ENCODE measurements around the gene SYNE1. TPM values are rescaled to one million over a fixed set of nuclear protein-coding genes. Genes with fewer than 3 reads are reported as not detected.
"Not testable (repeated sequence)": the region's sequence is repeated elsewhere in the genome, so short reads cannot be mapped to it uniquely, and the experiment has no call there.

The SYNE1 gene
- 1.4 and 2.5 TPM in 2 replicates for total RNA-seq (2014; rRNA removed; shearing (Covaris generic))

DNA sequence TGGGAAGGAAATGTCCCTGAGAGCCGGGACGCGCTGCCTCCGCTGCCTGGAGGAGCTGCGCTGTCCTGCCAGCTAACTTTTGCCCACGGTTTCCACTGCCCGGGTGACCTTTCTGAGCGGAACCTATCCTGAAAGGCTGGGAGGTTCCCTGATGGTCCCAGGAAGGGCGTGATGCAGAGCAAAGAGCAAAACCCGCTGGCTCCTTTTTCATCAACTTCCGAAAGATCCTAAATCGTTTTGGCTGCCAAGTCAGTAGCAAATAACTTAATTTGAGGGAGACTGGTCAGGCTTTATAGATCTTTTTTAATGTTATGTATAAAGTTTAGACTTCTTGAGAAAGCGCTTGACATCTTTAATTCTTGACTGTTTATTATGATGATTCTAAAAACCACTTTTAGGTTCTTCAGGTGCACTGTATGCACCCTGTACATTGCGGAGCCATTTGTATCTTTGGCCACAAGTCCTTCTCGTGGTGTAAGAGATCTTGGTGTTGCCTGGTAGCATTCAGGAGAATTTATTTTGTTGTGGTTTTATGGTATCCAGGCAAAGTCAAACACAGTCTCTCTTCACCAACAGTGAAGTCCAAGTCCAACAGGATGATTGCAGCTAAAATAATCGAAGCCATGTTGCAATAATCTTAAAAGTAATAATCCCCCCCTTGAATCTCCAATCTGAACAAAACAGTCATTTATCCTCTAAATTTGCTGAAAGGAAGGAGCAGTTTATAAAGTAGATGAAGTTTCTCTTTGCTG, at the start of gene SYNE1:
SYNE1 (minus strand) TSS at position 67 of the 752 bp plus-strand sequence. CDS start 9,031 bp downstream, outside the sequence.
- Histone ChIP-seq H3K4me3 (ENCODE audit: insufficient read depth, low read depth, low read length) (peak within 1 kb of the TSS; percentile 43), H3K36me3 (replicated peaks; ENCODE audit: control insufficient read depth, insufficient read depth, low read length) (no peaks in the 10 kb centered on the region), H3K27me3 (ENCODE audit: control insufficient read depth, insufficient read depth, low read length) (peaks cover 39% of the 10 kb centered on the region)
- DNase-seq, result no peak

- Histone ChIP-seq H3K4me3 (ENCODE audit: insufficient read depth, low read depth, low read length) (no peak overlapping the region), H3K27me3 (ENCODE audit: control insufficient read depth, insufficient read depth, low read length) (no peaks in the 10 kb centered on the region), H3K36me3 (replicated peaks; ENCODE audit: control insufficient read depth, insufficient read depth, low read length) (no peaks in the 10 kb centered on the region)
- no peak for DNase-seq
Observed at GRCh38 chr6:152685819-152686218, 48.7 kb upstream of the SYNE1 start.

- H3K4me3 ChIP-seq (ENCODE audit: insufficient read depth, low read depth, low read length); H3K36me3 ChIP-seq (replicated peaks; ENCODE audit: control insufficient read depth, insufficient read depth, low read length); H3K27me3 ChIP-seq (ENCODE audit: control insufficient read depth, insufficient read depth, low read length); DNase-seq: not testable (repeated sequence)
Observed at GRCh38 chr6:152682935-152683334, 45.8 kb upstream of the SYNE1 start.

DNA sequence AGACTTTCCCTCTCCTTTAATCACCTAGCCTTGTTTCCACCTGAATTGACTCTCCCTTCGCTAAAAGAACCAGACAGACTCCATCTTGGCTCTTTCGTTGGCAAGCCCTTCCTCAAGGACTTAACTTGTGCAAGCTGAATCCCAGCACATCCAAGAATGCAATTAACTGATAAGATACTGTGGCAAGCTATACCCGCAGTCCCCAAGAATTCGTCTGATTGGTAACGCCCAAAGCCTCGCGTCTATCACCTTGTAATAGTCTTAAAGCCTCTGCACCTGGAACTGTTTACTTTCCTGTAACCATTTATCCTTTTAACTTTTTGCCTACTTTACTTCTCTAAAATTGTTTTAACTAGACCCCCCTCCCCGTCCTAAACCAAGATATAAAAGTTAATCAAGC, 45.0 kb upstream of the SYNE1 start:
- Histone ChIP-seq H3K36me3 (replicated peaks; ENCODE audit: control insufficient read depth, insufficient read depth, low read length) (no peaks in the 10 kb centered on the region), H3K27me3 (ENCODE audit: control insufficient read depth, insufficient read depth, low read length) (no peaks in the 10 kb centered on the region), H3K4me3 (ENCODE audit: insufficient read depth, low read depth, low read length) (no peak overlapping the region)
- no peak for DNase-seq

DNA sequence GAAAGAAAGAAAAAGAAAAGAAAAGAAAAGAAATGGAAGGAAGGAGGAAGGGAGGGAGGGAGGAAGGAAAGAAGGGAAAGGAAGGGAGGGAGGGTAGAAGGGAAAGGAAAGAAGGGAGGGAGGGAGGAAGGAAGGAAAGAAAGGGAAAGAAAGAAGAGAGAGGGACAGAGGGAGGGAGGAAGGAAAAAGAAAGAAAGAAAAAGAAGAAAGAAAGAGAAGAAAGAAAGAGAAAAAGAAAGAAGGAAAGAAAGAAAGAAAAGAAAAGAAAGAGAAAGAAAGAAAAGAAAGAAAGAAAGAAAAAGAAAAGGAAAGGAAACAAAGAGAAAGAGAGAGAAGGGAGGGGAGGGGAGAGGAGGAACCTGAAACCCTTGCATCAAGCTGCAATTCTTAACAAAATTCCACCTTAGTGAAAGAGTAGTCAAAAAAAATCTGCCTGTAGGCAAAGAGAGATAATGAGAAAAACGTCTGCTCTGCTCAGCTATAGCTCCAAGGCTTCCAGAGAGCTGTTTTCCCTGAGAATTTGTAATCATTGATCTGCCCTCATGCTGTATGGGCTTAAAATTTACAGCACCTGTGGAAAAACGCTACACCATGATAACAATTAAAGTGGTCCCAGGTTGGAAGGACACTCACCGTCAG, 43.8 kb upstream of the SYNE1 start:
- DNase-seq, result no peak
- Histone ChIP-seq H3K36me3 (replicated peaks; ENCODE audit: control insufficient read depth, insufficient read depth, low read length) (no peaks in the 10 kb centered on the region), H3K4me3 (ENCODE audit: insufficient read depth, low read depth, low read length) (no peak overlapping the region)

GRCh38 chr6:152680151-152680550, 43.0 kb upstream of the SYNE1 start:
- no peaks in the 10 kb centered on the region for H3K27me3 ChIP-seq (ENCODE audit: control insufficient read depth, insufficient read depth, low read length)
- no peak for DNase-seq
- H3K4me3 ChIP-seq (ENCODE audit: insufficient read depth, low read depth, low read length), result no peak overlapping the region
- H3K36me3 ChIP-seq (replicated peaks; ENCODE audit: control insufficient read depth, insufficient read depth, low read length), result no peaks in the 10 kb centered on the region

More for the DNA sequence above, 43.8 kb upstream of the SYNE1 start:
- no peaks in the 10 kb centered on the region for H3K27me3 ChIP-seq (ENCODE audit: control insufficient read depth, insufficient read depth, low read length)

GRCh38 chr6:152673236-152673635, 36.1 kb upstream of the SYNE1 start:
- no peak overlapping the region for H3K4me3 ChIP-seq (ENCODE audit: insufficient read depth, low read depth, low read length)
- H3K27me3 ChIP-seq (ENCODE audit: control insufficient read depth, insufficient read depth, low read length), result no peaks in the 10 kb centered on the region
- DNase-seq, result no peak
- no peaks in the 10 kb centered on the region for H3K36me3 ChIP-seq (replicated peaks; ENCODE audit: control insufficient read depth, insufficient read depth, low read length)

DNA sequence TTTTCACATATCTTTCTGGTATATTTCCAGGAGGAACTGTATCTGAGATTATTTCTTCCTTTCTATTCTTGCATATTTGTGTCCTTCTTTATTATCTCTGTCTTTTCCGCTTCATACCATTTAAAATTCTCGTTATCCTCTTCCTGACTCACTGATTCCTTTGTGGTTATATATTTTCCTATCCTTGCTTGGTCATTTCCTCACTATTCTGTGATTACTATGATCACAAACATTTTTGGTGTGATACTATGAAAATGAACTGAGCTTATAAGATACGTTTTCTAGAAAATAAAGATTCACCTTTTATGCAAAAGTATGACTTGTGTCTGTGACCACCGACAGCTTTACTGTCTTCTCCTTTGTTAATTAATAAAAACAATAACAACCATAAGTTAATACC, 34.0 kb upstream of the SYNE1 start:
- H3K27me3 ChIP-seq (ENCODE audit: control insufficient read depth, insufficient read depth, low read length), result no peaks in the 10 kb centered on the region
- no peak for DNase-seq
- H3K4me3 ChIP-seq (ENCODE audit: insufficient read depth, low read depth, low read length), result no peak overlapping the region
- no peaks in the 10 kb centered on the region for H3K36me3 ChIP-seq (replicated peaks; ENCODE audit: control insufficient read depth, insufficient read depth, low read length)

DNA sequence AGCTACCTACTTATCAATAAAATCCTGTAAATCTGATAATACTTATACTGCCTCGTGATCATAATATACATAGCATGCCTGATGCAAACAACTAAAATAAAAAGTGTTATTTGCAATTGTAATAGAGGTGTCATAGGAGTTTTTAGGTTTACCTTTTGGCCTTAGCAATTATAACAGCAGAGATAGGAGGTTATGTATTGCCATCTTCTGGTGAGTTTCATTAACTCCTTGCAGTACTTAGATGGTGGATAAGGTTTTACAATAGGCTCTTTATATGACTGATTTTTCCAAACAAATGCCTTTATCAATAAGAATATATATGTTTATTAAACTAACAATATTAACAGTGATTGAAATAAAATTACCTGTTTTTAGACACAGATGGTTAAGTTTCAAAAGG, 32.7 kb upstream of the SYNE1 start:
- peak; percentile 22 for DNase-seq
- no peaks in the 10 kb centered on the region for H3K36me3 ChIP-seq (replicated peaks; ENCODE audit: control insufficient read depth, insufficient read depth, low read length)
- H3K4me3 ChIP-seq (ENCODE audit: insufficient read depth, low read depth, low read length), result no peak overlapping the region
- H3K27me3 ChIP-seq (ENCODE audit: control insufficient read depth, insufficient read depth, low read length), result no peaks in the 10 kb centered on the region

DNA sequence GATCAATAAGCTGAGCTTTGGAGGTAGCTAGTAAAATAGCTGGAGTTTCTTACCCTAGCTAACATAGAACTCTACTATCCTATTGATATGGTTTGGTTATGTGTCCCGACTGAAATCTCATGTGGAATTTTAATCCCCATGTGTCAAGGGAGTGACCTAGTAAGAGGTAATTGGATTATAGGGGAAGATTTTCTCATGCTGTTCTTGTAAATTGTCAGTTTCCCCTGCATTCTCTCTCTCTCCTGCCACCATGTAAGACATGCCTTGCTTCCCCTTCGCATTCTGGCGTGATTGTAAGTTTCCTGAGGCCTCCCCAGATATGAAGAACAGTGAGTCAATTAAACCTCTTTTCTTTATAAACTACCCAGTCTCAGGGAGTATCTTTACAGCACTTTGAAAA, 24.6 kb upstream of the SYNE1 start:
- Histone ChIP-seq H3K4me3 (ENCODE audit: insufficient read depth, low read depth, low read length) (no peak overlapping the region), H3K36me3 (replicated peaks; ENCODE audit: control insufficient read depth, insufficient read depth, low read length) (no peaks in the 10 kb centered on the region), H3K27me3 (ENCODE audit: control insufficient read depth, insufficient read depth, low read length) (no peaks in the 10 kb centered on the region)
- no peak for DNase-seq

GRCh38 chr6:152651986-152652385, 14.8 kb upstream of the SYNE1 start:
- no peak for DNase-seq
- Histone ChIP-seq H3K36me3 (replicated peaks; ENCODE audit: control insufficient read depth, insufficient read depth, low read length) (no peaks in the 10 kb centered on the region), H3K4me3 (ENCODE audit: insufficient read depth, low read depth, low read length) (no peak overlapping the region), H3K27me3 (ENCODE audit: control insufficient read depth, insufficient read depth, low read length) (no peaks in the 10 kb centered on the region)

DNA sequence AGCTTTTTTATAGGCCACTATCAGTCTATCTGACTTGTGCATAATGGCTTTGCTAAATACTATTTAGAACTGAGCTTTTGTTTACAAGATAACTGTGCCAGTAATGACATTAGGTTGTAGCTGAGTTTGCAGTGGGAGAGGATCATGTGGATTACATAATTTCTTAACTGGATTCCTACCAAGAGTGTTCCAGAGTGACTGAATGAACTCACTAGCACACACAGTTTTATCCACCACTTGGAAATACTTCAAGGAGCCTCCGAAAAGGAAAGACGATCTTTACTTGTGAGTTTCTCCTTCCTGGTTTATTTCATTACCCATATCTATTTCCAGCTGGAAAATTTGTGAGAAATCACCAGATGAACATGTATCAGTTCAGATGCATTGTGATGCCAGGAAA, 10.9 kb upstream of the SYNE1 start:
- Histone ChIP-seq H3K27me3 (ENCODE audit: control insufficient read depth, insufficient read depth, low read length) (no peaks in the 10 kb centered on the region), H3K4me3 (ENCODE audit: insufficient read depth, low read depth, low read length) (no peak overlapping the region), H3K36me3 (replicated peaks; ENCODE audit: control insufficient read depth, insufficient read depth, low read length) (no peaks in the 10 kb centered on the region)
- no peak for DNase-seq

DNA sequence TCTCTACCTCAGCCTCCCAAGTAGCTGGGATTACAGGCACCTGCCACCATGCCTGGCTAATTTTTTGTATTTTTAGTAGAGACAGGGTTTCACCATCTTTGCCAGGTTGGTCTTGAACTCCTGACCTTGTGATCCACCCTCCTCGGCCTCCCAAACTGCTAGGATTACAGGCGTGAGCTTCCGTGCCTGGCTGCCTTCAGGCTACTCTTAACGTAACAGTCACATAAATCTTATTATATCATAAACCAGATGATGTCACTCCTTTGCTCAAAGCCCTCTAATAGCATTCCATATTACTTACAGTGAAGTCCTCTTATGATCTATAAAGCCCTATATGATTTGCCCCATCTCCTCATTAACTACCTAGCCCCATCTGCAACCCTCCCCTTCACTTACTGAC, 9.6 kb upstream of the SYNE1 start:
- not testable (repeated sequence) for H3K36me3 ChIP-seq (replicated peaks; ENCODE audit: control insufficient read depth, insufficient read depth, low read length); H3K4me3 ChIP-seq (ENCODE audit: insufficient read depth, low read depth, low read length); H3K27me3 ChIP-seq (ENCODE audit: control insufficient read depth, insufficient read depth, low read length); DNase-seq

GRCh38 chr6:152642578-152643375, 5.6 kb upstream of the SYNE1 start:
- H3K4me3 ChIP-seq (ENCODE audit: insufficient read depth, low read depth, low read length), result no peak overlapping the region
- H3K27me3 ChIP-seq (ENCODE audit: control insufficient read depth, insufficient read depth, low read length), result peaks cover 12% of the 10 kb centered on the region
- H3K36me3 ChIP-seq (replicated peaks; ENCODE audit: control insufficient read depth, insufficient read depth, low read length), result no peaks in the 10 kb centered on the region
- peak; percentile 59 for DNase-seq
